ENCODE measurements around the gene FMO2. TPM values are rescaled to one million over a fixed set of nuclear protein-coding genes. Genes with fewer than 3 reads are reported as not detected.

Gene FMO2, protein sequence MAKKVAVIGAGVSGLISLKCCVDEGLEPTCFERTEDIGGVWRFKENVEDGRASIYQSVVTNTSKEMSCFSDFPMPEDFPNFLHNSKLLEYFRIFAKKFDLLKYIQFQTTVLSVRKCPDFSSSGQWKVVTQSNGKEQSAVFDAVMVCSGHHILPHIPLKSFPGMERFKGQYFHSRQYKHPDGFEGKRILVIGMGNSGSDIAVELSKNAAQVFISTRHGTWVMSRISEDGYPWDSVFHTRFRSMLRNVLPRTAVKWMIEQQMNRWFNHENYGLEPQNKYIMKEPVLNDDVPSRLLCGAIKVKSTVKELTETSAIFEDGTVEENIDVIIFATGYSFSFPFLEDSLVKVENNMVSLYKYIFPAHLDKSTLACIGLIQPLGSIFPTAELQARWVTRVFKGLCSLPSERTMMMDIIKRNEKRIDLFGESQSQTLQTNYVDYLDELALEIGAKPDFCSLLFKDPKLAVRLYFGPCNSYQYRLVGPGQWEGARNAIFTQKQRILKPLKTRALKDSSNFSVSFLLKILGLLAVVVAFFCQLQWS
- 1 to 10 TPM in 1 of 3 donors, under 1 TPM in 2; 0.70 to 1.9 (median 0.90) TPM for polyA plus RNA-seq (ENCODE audit: insufficient read length in 3 of 3)
- long read RNA-seq, donor 1 = 0 reads
- long read RNA-seq, donor 2 = 0 reads
- long read RNA-seq, donor 3 = 0 reads
- long read RNA-seq, donor 4 = 0 reads
- long read RNA-seq, donor 5 = 0 reads
- long read RNA-seq, donor 6 = 0 reads
- long read RNA-seq, donor 7 = 0 reads
- long read RNA-seq, donor 8 = 0 reads
- long read RNA-seq, donor 9 = 0 reads
- long read RNA-seq, donor 10 = 0 reads
- long read RNA-seq, donor 11 = 0 reads
- long read RNA-seq, donor 12 = 0 reads
- long read RNA-seq, donor 13 = 0 reads
- long read RNA-seq, donor 14 = 0 reads
- long read RNA-seq, donor 15 = 0 reads
- long read RNA-seq, donor 16 = 0 reads

DNA sequence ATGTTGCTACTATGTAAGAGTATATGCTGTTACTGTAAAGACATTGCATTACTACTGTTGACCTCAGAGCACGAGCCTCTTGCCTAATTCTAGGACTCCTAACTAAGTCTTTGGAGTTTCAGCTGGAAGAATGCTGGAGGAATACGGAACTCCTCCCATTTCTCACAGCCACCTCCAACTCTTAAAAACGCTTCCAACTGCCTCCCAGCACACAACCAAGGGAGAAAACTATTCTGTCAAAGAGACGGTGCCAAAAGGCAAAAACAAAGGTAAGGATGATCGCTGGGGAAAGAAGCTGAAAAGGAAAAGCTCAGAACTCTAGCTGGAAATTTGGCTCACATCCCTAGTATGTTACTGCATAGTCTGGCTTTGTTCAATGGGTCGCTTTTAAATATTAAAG is at the start of gene FMO2:
Gene FMO2 (plus strand): TSS at position 210 of the 400 bp plus-strand sequence. CDS start 414 bp downstream, outside the sequence.
- no peak for DNase-seq

DNA sequence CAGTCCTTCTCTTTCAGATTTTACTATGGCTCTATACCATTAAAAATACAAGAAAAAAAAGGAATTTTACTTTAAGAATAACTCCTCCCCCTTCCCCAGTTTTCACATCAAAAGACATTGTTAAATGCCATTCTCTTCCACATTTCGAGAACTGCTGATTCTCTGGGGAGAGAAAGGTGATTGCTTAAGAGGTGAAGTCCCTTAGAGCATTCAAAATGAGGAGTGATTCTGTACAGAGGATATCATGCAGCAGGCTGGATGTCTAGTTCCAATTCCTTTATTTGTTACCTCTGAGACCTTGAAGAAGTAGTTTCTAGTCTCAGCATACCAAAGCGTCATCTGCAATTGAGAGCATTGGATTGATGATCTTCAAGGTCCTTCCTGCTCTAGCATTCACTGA is 47.5 kb upstream of the FMO2 start:
- DNase-seq = no peak

DNA sequence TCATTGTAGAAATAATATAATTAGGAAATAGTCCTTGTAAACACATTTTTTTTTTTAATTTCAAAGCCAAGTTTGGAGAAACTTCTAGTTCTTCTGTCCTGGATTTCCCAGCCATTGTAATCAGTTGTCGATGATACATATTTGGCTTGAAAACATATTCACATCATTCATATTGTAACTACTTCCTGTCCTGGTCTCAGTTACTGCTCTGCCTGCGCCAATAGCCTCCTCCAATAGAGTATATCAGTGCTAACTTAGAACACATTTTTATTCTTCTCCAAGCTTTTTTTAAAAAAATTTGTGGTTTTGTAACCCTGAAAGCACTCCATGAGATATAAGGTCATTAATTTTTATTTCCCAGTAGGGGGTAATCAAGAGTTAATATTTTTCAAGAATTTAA is 46.1 kb upstream of the FMO2 start:
- no peak for DNase-seq

DNA sequence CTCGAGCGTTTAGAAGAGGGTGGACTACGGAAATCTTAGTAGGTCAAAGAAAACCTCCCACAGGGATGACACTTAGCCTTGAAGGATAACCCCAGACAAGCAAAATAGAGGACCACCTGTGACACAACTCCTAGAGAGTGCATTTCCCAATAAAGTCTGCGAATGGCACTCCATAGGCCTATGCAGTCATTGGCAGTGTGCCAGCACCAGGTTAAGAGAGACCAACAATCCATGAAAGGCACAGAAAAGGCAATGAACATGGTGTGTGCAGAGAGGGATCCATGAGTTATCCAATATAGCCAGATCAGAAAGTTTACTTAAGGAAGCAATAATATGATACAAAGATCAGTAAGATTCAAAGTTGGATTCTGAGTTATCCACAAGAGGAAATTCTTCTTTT is 45.2 kb upstream of the FMO2 start:
- no peak for DNase-seq

DNA sequence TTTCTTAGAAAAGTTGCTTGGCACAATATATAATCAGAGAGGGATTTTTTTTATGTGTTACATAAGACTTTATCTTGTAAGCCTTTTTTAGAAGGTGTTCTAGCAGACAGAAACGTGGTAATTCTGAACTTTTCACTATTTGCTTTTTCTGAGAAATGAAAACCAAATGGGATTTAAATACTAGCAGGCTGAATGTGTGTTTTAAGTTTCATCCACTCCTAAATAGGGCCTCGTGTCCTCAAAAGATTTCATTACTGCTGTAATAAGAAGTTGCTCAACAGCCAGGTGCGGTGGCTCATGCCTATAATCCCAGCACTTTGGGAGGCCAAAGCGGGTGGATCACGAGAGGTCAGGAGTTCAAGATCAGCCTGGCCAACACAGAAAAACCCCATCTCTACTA is 44.7 kb upstream of the FMO2 start:
- no peak for DNase-seq

DNA sequence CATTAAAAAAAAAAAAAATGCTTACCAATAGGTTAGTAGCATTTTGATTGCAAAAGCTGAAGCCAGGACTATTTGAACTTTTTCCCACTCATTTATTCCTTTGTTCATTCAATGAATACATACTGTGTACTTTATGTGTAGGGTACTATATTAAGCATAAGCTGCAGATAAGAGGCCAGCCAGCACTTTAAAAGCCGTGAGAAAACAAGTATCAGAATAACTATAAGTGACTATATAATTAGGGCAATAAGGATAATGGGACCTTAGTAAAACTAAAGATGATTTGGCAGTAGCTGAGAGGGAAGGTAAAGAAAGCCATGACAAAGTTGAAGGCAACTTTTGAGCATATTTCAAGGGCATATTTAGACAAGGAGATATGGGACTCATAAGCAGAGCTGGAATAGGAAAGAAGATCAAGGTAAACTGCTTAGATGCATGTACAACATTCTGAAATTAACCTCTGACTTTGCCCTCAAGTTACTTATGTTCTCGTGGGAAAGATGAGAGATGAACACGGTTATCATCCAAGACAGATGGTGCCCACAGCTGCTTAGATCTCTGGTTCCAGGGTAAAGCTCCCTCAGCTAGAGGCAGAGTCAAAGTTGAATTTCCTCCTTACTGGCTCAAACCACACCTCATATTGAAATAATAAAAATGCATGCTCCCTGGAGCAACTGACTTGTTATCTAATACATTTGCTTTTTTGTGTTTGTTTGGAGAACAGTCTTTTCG is 44.0 kb upstream of the FMO2 start:
- DNase-seq = no peak

DNA sequence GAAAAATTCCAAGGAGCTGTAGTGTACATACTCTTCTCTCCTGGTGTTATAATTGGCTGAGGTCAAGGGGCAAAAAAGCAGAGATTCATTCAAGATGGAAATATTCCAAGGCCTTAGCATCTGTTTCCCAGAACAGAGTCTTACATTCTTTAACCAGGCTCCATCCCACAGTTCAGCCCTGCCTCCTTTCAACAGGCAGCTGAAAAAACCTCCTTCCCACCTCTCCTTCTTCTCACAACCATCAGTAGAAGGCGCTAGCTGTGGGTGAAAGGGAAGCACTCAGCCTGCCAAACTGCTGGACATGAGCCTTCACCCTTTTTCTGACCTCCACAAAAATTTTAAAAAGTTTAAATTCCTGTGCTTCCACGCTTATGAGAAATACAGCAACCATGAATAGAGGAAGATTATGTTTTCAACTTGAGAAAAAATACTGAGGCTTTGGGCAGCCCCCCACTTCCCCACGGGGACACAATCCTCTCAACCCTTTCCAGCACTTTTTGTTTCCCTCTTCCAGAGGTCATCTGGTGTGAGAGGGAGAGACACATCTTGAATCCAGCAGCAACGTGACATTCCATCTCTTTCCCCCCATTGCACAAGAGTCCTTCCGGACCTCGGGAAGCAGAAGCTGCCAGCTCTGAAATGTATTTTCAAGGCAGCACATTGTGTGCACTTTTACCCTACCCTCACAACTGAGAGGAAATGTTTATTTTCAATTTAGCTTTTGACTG is 43.2 kb upstream of the FMO2 start:
- DNase-seq = peak; percentile 59

DNA sequence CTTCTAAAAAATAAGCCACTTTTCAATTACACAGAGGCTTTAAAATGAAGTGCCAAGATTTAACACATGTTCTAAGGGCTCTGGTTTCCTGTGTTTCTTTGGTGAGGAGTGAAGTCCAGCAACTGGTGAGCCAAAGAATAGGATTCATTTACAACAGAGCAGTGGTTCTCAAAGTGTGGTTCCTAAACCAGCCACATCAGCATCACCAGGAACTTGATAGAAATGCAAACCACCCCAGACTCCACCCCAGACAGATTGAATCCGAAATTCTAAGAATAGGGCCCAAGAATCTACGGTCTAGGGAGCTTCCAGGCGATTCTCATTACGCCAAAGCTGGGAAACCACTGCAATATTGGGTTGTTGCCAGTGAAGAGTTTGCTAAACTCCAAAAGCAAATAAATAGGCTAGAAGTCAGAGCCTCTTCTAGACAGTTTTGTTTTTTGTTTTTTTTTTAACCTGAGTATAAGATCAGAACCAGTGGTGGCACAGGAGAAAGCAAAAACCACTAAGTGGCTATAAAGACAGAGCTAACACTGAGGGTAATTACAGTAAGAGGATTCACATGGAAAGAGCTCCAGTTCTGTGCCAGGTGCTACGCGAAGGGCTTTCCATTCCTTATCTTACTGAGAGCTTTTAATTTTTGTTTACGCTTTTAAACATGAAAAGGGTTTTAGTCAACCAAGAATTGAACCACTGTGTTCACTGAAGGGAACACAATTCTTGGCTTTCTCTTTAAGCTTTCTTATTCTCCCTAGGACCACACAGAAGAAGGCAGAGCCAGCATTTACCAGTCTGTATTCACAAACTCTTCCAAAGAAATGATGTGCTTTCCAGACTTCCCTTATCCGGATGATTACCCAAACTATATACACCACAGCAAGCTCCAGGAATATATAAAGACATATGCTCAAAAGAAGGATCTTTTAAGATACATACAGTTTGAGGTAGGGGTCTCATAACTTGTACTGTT is 42.4 kb upstream of the FMO2 start:
- DNase-seq = no peak

DNA sequence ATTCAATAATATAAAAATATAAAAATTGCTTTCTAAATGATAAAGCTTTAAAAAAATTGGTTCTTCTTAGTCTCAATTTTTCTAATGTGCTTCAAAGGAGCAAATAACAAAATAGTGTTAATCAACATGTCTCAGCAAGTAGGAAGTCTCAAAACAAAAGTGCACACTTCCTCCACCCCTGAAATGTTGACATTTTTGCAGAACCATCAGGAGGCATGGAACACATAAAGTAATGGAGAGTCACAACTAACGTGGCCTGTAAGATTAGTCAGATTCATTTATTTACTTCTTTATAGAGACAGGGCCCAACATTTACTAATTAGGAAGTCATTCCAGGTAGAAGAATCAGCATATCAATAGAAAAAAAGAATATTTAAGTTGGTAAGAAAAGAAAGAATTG is 34.9 kb upstream of the FMO2 start:
- DNase-seq = no peak

DNA sequence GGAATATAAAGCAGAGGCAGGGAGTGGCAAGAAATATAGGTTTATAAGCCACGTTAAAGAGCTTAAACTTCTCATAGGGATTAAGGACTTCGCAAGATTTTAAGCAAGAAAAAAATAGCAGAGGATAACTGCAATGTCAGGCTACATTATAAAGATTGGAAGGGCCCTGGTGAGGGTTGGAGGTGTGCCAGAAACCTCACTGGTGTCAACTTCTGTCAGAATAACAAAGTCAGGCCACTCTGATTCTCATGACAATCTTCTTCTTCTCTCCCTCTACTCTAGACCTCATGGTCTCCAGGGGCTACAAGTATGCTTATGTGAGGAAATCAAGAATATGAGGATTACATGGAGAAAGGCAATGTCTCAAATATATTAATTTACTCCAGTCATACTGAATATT is 32.6 kb upstream of the FMO2 start:
- DNase-seq = no peak

DNA sequence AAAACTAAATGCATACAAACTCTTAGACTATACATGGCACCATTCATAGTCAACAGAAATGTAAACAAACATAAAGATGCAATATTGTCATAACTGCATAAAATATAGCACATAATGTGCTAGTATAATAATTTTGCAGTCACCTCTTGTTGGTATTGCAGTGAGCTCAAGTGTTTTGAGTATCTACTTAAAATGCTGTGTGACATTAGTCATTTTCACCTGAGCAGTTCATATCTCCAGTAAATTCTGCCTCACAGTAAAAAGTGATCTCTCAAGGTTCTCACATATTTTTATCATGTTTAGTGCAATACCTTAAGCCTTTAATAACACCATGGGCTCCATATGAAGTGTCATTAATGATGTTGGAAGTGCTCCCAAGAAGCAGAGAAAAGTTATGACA is 29.6 kb upstream of the FMO2 start:
- DNase-seq = no peak

DNA sequence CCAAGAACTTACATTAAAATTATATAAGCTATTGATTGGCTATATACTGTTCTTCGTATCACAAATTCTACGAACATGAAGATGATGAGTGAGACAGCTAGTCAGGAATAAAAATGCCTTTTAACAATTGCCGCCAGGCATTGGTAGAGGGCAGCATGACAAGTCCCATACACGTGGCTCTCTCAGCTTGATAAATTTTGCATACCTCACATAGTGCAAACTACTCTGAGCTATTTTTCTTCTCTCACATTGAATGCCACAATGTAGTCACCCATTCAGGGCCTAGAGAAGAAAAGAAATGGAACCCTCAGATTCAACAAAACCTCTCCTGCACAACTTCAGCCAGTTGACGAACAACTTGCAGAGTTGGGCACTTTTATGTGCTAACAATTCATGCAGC is 27.0 kb upstream of the FMO2 start:
- DNase-seq = no peak

DNA sequence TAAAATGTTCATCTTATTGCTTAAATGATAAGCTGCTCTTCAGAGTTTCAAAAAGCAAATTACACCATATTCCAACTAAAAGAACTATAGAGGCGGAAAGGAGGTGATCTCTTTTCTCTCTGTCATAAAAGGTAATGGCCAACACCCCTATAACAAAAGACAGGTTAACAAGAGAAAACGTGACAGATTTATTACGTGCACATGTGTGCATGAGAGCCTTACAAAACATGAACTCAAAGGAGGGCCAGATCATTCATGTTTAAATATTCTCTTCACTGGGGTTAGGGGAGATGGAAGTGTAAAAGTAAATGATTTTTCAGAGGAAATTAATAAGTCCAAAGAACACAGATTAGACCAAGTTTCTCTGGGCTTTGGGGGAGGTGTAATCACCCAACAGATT is 26.5 kb upstream of the FMO2 start:
- DNase-seq = no peak

DNA sequence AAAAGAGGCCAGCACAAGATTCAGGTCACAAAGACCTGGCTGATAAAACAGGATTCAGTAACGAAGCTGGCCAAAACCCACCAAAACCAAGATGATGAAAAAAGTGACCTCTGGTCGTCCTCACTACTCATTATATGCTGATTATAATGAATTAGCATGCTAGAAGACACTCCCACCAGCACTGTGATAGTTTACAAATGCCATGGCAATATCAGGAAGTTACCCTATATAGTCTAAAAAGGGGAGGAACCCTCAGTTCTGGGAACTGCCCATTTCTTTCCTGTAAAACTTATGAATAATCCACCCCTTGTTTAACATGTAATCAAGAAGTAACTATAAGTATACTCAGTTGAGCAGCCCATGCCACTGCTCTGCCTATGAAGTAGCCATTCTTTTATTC is 26.0 kb upstream of the FMO2 start:
- no peak for DNase-seq

DNA sequence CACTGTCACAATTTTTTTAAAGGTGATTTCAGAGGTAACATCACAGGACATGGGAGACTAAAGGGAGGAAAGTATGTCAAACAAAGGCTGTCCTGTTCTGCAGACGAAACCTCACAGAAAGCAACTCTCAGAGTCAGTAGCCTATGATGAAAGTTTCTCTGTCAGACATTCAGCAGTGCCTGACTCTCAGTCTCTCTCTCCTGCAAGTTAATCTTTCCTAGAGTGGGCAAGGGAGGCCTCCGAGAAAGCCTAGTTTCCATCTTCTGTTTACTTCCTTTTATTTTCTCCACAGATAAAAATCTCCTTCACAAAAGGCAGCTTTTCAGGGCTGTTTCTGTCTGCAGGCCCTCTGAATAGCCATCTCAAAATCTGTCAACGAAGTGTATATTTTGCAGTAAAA is 24.9 kb upstream of the FMO2 start:
- DNase-seq = no peak

DNA sequence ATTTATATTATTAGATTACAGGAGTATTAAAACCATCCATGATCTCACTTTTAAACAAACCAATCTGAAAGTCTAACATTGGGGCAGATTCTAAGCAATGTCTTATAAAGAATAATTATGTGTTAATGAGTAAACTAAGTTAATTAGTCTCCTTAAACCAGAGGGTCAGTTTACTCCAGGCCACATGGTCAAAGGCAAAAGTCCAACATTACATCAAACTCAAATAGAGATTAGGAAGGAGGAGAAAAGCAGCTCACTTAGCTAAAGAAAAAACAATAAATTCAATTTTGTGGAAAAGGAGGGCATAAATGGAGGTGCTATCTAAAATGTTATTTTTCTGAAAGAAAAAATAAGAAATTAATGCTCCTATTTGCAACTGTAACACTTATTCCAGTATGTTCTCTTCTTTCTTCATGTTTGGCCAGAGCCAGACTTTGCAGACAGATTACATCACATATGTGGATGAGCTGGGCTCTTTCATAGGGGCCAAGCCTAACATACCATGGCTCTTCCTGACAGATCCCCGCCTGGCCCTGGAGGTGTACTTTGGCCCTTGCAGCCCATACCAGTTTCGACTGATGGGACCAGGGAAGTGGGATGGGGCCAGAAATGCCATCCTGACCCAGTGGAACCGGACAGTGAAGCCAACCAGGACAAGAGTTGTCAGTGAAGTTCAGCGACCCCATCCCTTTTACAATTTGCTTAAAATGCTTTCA is 24.3 kb upstream of the FMO2 start:
- DNase-seq = no peak

DNA sequence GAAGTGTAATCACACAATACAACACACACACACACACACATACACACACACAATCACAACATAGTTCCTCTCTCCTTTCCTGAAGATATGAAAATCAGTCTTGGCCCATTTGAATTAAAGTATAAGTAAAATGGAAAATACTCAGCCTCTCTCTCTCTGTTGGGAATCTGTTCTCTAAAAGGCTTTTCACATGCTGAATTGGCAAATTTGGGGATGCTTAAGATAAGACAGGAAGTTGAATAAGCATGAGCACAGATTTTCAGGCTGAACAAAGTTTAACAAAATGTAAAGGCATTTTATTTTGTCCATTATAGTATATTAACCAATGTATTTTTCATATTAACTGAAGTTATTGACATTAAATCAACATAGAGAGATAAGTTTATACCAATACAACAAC is 23.7 kb upstream of the FMO2 start:
- no peak for DNase-seq

DNA sequence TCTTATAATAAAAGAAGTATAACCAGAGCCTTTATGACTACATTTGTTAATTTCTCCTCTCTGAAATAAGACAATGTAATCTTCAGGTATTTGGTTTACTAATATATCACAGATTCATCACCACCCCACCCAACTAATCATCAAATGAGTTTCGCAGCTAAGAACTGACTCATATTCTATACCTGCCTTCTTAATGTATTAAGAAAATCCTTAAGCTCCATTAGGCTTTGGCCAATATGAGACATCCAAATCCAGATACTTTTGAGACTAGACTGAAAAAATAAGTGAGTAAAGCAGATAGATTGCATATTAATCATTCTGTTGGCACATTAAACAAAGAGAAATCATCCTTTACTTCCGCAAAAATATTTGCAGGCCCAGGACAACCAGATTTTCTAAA is 18.7 kb upstream of the FMO2 start:
- no peak for DNase-seq

DNA sequence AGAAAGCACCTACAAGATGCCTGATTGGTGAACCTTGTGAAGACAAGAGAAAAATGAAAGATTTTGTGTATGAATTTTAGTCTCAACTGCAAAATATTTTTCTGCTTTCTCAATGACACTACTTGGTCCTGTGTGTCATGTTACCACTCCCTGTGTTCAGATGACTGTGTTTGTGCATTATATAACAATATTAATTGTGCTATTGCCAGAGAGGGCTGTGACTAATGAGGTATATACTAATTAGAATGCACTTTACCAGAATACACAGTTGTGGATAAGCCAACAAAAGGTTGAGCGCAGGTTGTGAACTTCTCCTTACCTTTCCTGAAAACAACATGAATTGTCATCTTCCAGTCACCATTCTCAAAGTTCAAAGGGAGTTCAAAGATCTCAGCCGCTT is 17.3 kb upstream of the FMO2 start:
- DNase-seq = no peak

DNA sequence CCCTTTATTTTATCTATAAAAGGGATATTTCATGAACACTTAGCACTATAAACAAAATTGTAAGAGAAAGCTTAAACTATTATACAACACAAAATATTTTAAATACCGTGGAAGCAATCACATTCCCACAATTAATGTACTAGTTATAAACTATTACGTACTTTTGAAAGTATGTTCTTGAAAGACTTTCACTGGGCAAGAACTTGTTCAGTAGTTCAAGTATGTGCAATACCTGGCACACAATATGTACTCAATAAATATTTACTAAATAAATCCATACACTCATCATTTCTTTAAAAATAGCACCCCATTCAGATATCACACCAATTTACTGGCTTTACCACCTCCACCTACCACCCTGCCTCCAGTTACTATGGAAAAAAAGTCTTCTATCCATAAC is 12.6 kb upstream of the FMO2 start:
- DNase-seq = no peak
